Cortex of kidney (tissue), 1 donor: ENCODE results near the gene NAALADL2.
"Not testable (repeated sequence)": the region's sequence is repeated elsewhere in the genome, so short reads cannot be mapped to it uniquely, and the experiment has no call there.

ENCODE experiments used
- DNase-seq: peaks from one replicate; lab custom pipeline; 2025; lab: John Stamatoyannopoulos, UW

The NAALADL2 gene

DNA sequence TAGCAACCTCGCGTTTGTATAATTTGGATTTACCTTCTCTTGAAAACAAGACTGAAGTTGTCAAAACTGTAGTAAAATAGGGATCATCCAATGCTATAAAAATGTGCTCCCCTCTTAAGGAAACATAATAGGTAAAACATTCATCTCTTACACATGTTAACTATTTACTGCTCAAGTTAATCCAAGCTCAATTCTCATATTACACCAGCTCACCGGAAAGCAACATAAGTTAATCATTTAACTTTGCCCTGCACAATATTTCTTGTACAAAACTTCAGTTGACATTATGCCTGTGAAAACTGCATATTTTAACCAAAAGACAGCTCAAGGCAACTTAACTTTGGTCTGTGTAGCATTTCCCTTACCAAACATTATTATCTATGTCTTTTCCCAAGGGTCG, 634.2 kb downstream of the NAALADL2 start:
- no peak for DNase-seq

DNA sequence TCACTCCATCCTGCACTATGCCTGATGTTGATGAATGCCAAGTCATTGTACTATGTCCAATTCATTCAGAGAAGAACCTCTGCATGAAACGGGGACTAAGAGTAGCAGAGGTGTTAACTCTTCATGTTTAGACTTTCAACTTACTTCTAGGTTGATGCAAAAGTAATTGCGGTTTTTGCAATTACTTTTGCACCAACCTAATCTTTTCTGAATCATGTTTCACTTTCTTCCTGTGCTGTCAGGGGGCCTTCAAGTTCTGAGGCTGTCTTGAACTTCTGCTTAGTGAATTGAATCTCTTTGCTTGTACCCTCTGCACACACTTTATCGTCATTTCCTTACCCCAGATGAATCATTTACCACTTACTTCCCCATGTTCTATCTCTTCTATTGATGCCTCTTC, 636.2 kb downstream of the NAALADL2 start:
- DNase-seq = no peak

DNA sequence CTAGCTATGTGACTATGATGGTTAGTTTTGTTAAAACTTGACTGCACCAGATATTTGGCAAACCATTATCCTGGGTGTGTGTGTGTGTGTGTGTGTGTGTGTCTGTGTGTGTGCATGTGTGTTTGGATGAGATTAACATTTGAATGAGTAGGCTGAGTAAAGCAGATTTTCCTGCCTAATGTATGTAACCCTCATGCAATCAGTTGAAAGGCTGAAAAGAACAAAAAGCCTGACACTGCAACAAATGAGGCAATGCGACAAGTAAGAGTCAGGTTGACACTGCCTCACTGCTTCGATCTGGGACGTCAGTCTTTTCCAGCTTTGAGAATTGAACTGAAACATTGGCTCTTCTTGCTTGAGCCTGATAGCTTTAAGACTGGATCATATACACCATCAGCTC, 643.0 kb downstream of the NAALADL2 start:
- no peak for DNase-seq

DNA sequence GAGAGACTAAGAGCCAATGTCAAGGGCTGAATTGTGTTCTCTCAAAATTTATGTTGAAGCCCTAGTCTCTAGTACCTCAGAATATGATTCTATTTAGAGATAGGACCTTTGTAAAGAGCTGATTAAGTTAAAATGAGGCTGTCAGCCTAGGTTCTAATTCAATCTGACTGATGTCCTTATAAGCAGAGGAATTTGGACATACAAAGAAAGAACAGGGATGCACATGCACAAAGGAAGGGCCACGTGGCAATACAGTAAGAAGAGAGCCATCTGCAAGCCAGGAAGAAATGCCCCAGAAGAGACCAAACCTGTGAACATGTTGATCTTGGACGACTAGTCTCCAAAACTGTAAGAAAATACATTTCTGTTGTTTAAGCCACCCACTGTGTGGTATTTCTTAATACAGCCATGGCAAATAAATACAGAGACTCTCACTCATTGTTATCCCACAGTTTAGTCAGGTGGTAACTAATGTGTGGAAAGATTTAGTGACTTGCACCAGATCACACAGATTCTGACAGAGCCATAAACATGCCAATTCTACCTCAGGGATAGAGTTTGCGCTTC, 652.2 kb downstream of the NAALADL2 start:
- DNase-seq = no peak

DNA sequence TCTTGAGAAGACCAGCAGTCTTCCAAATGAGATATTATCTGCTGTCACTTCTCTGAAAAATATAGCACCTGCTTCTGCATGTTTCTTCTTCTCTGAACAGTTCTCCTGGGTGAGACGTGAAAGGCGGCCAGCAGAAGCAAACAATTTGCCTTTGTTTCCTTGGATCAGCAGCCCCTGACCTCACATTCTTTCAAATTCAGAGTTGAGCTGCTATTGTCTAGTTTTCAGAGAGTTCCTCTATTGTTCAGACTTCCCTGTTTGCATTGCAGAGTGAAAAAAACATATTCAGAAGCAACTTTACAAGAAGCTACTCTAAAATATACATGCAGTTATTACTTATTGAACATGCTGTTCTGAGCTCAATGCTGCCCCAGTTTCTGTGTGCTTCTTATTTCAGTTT, 653.6 kb downstream of the NAALADL2 start:
- no peak for DNase-seq

DNA sequence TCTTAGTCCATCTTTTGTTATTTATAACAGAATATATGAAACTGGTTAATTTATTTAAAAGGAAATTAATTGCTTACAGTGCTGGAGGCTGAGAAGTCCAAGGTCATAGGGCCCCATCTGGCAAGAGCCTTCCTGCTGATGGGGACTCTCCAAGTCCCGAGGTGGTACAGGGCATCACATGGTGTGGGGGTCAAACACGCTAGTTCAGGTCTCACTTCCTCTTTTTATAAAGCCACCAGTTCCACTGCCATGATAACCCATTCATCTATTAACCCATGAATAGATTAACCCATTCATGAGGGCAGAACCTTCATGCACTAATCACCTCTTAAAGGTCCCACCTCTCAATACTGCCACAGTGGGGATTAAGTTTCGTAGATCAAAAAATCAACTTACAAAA, 659.3 kb downstream of the NAALADL2 start:
- no peak for DNase-seq

DNA sequence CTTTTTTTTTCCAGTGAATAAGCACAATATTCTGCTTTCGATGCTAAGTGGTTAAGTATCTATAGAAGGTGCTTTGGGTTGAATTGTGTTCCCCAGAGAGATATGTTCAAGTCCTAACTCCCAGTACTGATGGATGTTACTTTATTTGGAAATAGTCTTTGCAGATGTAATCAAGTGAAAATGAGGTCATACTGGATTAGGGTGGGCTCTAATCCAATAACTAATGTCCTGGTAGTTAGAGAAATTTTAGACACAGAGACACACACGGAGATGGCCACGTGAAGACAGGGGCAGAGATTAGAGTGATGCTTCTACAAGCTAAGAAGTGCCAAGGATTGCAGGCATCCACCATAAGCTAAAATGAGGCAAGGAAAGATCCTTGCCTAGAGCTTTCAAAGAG, 662.3 kb downstream of the NAALADL2 start:
- DNase-seq = no peak

DNA sequence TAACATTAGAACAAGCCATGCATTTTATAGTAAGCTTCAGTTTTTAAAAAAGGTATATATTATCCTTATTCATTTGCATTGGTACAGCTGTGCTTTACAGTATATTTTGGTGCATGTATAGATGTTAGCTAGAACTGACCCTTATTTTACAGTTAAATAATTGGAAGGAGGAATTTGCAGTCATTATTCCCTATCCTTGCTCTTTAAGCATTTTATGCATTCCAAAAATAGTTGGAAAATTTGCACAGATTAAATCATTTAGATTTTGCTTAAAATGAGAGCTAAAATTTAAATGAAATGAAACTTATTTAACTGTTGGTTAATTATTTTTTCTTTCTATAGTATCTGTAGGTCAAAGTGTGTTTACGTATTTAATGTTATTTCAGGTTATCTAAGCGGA, 667.1 kb downstream of the NAALADL2 start:
- no peak for DNase-seq

DNA sequence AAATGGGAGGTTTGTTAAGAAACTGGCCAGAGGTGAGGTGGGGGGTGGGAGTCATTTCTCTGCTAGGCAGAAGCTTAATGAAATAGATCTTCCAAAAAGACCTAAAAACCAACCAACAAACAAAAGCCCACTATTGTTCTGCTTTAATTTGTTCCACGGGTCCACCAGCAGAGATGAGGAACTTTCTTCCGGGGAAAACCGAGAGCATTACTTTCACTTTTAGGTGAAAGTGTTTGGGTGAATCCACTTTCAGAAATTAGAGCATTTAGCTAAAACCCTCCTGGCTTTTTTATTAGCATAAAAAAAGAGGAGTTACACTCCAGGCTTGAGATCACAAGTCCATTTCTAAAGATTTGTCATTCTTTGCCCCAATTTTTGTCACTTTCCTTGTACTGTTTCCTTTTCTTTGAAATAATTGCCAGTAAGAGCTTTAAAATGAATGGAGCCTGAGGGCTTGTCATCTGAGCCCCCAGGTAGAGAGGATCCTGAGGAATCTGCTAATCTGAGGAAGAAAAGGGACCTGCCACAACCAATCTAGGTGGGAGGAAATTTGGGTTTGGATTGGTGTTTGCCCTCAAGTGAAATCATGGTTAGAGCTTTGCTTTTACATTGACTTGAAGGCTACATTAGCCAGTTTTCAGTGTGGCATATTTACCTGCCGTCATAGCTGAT, 667.6 kb downstream of the NAALADL2 start:
- DNase-seq = no peak

DNA sequence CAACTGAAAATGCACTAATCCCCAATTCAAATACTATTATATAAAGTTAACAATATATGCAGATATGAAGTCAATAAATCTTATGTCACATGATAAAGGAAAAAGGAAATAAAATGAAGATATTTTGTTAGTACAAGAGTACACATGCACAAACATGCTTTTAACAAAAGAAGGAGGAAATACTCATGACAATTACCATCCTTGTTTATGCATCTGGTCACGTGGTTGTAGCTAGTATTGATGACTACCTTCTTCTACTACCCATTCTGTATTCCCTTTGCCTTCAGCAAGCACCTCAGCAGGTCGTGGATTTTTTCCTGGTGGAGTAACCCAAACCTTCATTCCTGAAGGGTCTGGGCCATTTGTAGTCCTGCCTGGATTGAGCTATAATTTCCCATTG, 669.6 kb downstream of the NAALADL2 start:
- DNase-seq = not testable (repeated sequence)

DNA sequence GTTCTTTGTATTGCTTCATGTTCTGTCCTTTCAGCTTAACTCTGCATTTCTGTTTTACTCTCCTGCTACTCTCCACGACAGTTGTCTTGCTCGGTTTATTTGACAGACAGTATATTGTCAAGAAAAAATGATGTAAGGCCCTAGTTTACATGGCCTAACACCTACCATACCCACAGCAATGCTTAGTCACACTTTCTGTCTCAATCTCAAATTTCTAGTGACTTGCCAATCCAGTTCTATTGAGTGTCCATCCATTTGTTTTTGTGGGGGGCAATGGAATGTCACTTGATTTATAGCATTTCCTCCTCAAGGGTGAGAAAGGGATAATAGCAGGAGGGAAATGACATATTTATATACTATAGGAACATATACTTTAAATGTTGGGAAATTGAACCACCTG, 676.2 kb downstream of the NAALADL2 start:
- no peak for DNase-seq

DNA sequence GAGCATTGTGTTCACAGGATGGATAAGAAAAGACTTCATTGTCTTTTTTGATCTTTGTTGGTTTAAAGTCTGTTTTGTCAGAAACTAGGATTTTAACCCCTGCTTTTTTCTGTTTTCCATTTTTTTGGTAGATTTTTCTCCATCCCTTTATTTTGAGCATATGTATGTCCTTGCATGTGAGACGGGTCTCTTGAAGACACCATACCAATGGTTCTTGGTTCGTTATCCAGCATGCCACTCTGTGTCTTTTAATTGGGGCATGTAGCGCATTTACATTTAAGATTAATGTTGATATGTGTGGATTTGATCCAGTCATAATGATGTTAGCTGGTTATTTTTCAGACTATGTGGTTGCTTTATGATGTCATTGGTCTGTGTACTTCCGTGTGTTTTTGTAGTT, 687.0 kb downstream of the NAALADL2 start:
- no peak for DNase-seq

DNA sequence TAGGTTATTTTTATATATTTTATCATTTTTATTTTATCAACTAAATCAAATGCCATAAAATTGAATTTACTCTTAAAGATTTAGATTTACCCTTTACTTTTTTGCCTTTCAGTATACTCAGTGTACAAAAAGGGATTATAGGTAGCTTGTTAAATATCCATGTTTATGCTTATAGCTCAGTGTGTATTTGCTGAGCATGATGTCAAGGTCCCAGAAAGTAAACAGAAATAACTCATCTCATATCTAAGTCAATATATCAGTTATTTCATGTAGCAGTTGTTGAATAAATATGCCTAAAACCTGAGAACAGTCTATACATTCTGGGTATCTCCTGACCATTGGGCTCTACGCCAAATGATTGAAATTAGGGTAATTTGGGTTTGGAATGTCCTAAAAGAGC, 693.8 kb downstream of the NAALADL2 start:
- DNase-seq = no peak

DNA sequence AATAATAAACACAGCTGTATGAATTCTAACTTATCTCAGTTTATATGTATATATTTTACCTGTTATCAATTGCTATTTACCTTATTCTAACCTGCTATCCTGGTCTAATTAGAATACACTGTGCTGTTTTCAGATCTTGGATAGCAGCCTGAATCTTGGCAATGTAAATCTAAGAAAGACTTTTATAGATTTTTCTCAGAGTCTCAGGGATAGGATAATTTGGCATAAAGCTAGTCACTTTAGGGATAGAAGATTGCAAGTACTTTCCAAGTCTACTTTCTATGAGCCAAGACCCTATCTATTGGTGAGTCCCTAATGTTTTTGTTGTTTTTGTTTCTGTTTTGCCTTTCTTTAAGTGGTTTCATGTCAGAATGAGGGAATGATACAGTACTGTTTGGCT, 695.7 kb downstream of the NAALADL2 start:
- no peak for DNase-seq

DNA sequence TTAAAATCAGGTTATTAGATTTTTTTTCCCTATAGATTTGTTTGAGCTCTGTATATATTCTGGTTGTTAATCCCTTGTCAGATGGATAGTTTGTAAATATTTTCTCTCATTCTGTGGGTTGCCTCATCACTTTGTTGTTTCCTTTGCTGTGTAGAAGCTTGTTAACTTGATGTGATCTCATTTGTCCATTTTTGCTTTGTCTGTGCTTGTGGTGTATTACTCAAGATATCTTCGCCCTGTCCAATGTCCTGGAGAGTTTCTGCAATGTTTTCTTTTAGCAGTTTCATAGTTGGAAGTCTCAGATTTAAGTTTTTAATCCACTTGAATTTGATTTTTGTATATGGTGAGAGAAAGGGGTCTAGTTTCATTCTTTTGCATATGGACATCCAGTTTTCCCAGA, 699.1 kb downstream of the NAALADL2 start:
- no peak for DNase-seq

DNA sequence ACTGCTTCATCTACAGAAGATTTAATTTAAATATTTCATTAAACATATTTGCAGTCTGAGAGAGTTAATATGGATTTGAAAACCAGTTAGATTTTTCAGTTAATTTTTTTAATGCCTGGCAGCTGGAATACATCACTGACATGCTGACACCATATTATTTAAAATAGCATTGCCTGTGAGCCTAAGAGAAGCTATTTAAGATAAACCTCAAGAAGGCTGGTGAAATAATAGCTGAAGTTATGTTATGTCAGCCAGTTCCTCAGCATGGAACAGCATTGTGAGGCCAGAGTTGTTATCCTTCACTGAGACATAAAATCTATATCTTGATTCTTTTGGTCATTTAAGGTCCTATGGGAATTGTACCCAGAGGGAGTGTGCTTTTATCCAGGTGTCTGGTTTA, 705.2 kb downstream of the NAALADL2 start:
- DNase-seq = no peak

DNA sequence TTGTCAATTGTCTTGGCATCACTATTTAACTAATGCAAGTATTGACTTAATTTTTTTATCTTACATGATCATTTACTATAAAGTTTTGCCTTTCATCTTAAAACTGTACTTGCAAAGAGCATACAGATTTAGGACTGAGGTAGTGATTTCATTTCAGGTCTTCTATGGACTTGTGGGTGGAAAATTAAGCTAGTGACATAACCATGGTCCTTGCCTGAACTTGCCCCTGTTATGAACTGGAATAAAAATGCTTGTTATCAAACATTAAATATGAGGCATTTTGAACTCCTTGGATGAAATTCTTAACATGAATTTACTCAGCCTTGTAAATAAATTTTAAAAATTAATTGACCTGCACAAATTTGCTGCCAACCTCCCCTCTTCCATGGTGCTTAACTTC, 712.0 kb downstream of the NAALADL2 start:
- no peak for DNase-seq

DNA sequence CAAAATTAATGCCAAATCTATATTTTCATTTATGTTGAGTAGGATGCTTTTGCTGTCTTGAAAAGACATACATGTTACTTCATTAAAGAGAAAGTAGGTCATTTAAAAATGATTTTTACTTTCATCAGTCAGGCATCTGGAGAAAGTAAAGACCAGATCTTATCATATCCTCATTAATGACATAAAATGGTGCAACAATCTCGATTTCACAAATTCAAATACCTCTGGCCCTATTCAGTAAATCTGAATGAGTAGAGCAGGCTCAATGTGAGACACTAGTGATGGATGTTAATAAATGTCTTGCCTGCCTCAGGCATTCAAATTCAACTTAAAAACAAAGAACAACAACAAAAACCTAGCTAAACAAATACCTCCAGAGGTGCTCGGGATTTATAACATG, 714.1 kb downstream of the NAALADL2 start:
- DNase-seq = no peak

DNA sequence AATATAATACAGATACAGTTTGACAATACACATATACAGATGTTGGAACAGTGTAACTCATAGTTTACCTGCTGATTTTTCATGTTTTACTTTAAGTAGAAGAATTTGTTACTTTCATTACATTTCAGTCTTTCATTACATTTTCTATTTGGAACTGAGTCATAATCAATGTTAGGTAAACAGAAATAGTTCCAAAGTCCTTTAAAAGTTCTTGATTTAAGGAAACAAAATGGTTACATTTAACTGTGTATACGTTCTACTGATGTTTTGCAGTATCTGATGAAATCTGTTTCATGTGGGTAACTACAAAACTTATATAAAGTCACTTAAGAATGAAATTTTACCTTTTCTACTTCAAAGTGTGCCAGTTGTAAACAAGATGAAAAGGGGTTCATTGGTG, 721.2 kb downstream of the NAALADL2 start:
- no peak for DNase-seq

DNA sequence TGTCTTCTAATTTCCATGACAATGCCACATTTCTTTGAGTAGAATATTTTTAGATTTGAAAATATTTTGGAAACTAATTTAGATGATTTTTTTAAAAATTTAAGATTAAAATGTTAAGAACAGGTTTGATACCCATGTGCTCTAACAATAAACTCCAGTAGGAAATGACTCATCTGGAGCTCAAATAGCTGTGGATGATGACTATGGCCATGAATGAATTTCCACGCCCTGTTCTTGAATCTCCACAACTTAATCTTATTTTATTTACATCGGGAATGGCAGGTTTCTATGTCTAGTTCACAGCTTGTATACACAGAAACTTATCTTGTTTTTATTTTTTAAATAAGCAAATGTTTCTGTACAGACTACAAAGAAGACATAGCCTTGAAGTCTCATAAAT, 726.8 kb downstream of the NAALADL2 start:
- DNase-seq = no peak

DNA sequence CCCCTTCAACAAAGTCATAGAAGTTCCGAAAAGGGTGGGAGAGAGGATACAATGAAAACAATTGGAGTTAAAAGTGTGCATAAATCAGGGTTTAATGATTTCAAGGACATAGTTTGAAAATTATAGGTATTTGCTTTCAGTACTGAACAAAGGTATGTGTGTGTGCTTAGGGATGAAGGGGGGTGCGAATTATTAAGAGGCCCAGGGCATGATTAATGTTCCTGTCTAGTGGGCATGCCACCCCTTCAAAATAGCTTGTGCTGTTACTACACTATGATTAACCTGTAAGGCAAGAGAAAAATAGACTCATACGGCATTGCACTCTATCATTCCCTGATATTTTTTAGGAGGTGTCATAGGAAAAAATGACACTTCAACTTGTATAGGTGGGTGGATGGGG, 731.6 kb downstream of the NAALADL2 start:
- no peak for DNase-seq

DNA sequence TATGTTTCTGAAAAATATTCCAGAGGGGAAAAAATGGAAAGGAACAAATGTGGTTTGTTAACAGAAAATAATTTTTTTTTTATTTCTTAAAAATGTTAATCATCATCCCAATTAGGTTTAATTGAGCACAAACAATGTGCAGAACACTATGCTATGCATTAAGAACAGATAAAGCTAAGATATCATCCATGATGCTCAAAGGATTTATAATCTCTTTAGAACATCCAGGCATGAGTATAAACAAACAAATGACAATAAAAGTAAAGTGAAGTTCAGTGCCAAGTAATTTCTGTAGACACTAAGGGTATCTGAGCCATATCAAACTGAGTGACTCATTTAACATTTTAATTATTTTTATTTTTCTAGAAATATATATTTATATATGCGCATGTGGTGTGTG, 732.2 kb downstream of the NAALADL2 start:
- no peak for DNase-seq

DNA sequence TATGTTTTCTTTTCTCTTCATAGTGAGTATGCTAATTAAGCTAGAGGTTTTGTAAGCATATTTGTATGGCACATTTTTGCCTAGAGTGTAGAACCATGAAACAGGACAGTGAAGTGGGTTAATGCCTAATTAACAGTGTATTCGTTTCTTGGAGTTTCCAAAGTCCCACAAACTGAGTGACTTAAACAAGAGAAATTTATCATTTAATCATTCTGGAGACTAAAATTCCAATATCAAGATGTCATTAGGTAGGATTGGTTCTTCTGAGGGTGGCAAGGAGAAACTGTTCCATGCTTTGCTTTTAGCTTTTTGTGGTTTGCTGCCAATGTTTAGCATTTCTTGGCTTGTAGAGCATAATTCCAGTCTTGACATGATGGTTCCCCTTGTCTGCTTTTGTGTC, 734.2 kb downstream of the NAALADL2 start:
- no peak for DNase-seq

DNA sequence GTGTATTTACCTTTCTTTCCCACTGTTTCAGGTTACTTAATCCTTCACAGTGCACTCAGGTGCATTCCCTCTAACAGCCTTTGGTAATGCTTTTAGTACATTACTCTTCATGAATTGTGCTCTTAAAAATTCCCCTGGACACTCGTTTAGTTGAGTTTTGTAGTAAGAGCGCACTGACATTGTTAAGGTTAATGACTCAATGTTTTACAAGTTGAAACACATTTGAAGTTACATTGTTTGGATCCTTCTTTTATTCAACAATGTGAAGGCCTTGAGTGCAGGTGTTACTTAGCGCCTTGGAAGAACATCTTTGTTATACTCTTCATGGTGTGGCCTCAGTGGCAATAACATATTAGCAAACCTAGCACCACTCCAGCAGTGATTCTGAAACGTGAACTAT, 739.6 kb downstream of the NAALADL2 start:
- DNase-seq = no peak
